GM12874 (cell line): ENCODE results near the gene SLX9.

ENCODE experiments used
- TF ChIP-seq, protein P1 (sequence below): IDR thresholded peaks from 2 replicates; pipeline ENCODE4 v1.5.1; 2011; ENCODE audit warnings: low read depth, mild to moderate bottlenecking, control low read depth, low read length, moderate library complexity; ENCODE audit not compliant: insufficient read depth

The SLX9 gene

GRCh38 chr21:44967082-44968047 lies 27.5 kb downstream of the SLX9 start:
- TF ChIP-seq, protein P1, sequence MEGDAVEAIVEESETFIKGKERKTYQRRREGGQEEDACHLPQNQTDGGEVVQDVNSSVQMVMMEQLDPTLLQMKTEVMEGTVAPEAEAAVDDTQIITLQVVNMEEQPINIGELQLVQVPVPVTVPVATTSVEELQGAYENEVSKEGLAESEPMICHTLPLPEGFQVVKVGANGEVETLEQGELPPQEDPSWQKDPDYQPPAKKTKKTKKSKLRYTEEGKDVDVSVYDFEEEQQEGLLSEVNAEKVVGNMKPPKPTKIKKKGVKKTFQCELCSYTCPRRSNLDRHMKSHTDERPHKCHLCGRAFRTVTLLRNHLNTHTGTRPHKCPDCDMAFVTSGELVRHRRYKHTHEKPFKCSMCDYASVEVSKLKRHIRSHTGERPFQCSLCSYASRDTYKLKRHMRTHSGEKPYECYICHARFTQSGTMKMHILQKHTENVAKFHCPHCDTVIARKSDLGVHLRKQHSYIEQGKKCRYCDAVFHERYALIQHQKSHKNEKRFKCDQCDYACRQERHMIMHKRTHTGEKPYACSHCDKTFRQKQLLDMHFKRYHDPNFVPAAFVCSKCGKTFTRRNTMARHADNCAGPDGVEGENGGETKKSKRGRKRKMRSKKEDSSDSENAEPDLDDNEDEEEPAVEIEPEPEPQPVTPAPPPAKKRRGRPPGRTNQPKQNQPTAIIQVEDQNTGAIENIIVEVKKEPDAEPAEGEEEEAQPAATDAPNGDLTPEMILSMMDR, result no peak

- TF ChIP-seq, protein P1, result no peak
Observed at GRCh38 chr21:44969066-44969670, 29.3 kb downstream of the SLX9 start.

GRCh38 chr21:44969931-44970755 lies 30.3 kb downstream of the SLX9 start:
- TF ChIP-seq, protein P1, result no peak

DNA sequence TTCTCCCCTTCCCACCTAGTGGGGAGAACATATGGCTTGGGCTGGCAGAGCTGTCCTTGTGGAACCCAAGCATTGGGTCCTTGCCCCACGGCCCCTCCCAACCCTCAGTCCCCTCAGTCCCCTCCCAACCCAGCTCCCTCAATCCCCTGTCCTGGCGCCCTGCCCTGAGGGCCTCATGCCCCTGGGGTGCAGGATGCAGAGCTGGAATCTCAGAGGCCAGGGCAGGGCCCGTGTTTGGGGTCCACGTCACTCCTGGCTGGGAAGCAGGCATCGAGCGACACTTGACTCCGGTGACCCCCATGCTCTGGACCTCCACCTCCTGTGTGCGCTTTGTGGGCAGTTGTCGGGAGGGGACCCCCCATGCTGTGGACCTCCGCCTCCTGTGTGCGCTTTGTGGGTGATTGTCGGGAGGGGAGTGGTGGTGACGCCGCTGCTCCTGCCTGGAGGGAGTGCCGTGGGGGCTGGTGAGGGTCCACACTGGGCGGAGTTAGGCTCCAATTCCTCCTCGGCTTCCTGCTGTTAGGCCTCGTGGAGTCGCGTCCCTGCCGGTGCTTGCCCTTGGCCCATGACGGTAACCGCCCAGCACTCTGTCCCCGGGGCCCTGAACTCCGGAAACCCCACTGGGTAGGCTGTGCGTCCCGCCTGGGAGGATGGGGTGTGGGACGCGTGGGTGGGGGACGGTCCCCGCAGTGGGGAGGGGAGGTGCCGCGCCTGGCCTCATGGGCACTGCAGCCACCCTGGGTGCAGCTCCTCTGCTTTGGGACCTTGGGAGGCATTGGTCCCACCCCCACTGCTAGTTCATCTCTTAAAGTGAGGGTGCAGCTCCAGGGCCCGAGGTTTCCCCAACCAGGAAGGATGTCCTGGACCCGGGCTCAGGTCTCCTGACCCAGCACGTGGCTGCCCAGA lies 31.2 kb downstream of the SLX9 start:
- TF ChIP-seq, protein P1, result no peak

DNA sequence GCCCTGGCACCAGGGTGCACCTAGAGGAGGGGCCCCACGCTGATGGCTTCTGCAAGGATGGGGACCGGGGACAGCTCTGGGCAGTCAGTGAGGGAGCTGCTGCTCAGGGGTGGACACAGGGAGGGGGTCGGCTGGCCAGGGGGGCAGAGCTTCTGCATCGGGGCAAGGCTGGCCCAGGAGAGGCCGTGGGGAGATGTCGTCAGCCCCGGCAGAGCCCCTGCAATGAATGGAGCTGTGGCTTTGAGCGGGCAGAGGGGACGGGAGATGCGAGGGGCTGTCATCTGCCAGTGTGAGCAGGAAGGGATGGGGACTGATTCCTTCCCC lies 31.8 kb downstream of the SLX9 start:
- TF ChIP-seq, protein P1, result no peak

- TF ChIP-seq, protein P1, result no peak
Observed at GRCh38 chr21:44972301-44972814, 32.5 kb downstream of the SLX9 start.
